Panc1 (cell line): ENCODE data around the gene TCHHL1. TPM values are rescaled to one million over a fixed set of nuclear protein-coding genes. Genes with fewer than 3 reads are reported as not detected.

Experiments used
- ATAC-seq: fragments of 200-7000 bp; cut with Tn5 transposase; 2 replicates; pipeline ENCODE4 v1.9.1; 2020; ENCODE audit warnings: mild to moderate bottlenecking, moderate library complexity
- BruUV-seq: library from RNA; stranded (reverse); fragments of 400-500 nt; replicated peaks from 2 replicates; lab custom pipeline; 2021; lab: Mats Ljungman, UMichigan
- CTCF ChIA-PET: fragments of 300-600 bp; sonication (Branson Sonifier 250); formaldehyde crosslinking; loops from one replicate; lab custom pipeline; 2022; ENCODE audit warnings: antibody characterized with exemption; lab: Charles Lee
- POLR2A ChIA-PET: fragments of 300-600 bp; sonication (Branson Sonifier 250); formaldehyde crosslinking; loops from one replicate; lab custom pipeline; 2022; ENCODE audit warnings: antibody characterized with exemption; lab: Charles Lee
- DNase-seq: peaks from one replicate; pipeline ENCODE4 v3.0.0-alpha.2; 2010; ENCODE audit warnings: low read depth, low spot score
- H3K27ac ChIP-seq: 2 replicates; pipeline ENCODE4 v1.5.1; 2011; ENCODE audit warnings: mild to moderate bottlenecking, low read length, inconsistent platforms
- H3K27me3 ChIP-seq: fragments of 200-500 bp; sonication (Bioruptor generic); 2 replicates; pipeline ENCODE4 v1.6.0; 2014; ENCODE audit warnings: low read length, inconsistent platforms; ENCODE audit not compliant: control insufficient read depth, insufficient read depth
- H3K36me3 ChIP-seq: fragments of 200-500 bp; sonication (Bioruptor generic); 2 replicates; pipeline ENCODE4 v1.5.1; 2014; ENCODE audit warnings: inconsistent platforms, mild to moderate bottlenecking, low read length, moderate library complexity; ENCODE audit not compliant: control insufficient read depth, insufficient read depth
- H3K4me1 ChIP-seq: 2 replicates; pipeline ENCODE4 v1.5.1; 2011; ENCODE audit warnings: inconsistent platforms, mild to moderate bottlenecking, low read length, moderate library complexity; ENCODE audit not compliant: control insufficient read depth, insufficient read depth
- H3K4me3 ChIP-seq, 2 experiments: 2 replicates each; pipeline ENCODE4 v1.5.1; 2011 to 2012; ENCODE audit warnings: low read depth in 2 of 2, low read length in 2 of 2, mild to moderate bottlenecking in 2 of 2, inconsistent platforms in 1 of 2, moderate library complexity in 1 of 2
- H3K9me3 ChIP-seq: fragments of 200-500 bp; sonication (Bioruptor generic); 2 replicates; pipeline ENCODE4 v1.5.1; 2014; ENCODE audit warnings: low read depth, mild to moderate bottlenecking, inconsistent platforms, low read length, moderate library complexity; ENCODE audit not compliant: control insufficient read depth, insufficient read depth
- POLR2AphosphoS5 ChIP-seq: IDR thresholded peaks from 2 replicates; pipeline ENCODE4 v1.6.1; 2012; ENCODE audit warnings: mild to moderate bottlenecking, low read depth, low read length, moderate library complexity
- SIN3A ChIP-seq: IDR thresholded peaks from 2 replicates; pipeline ENCODE4 v1.6.1; 2012; ENCODE audit warnings: low read depth, mild to moderate bottlenecking, low read length, moderate library complexity, borderline replicate concordance; ENCODE audit not compliant: insufficient read depth
- TCF7L2 ChIP-seq: IDR thresholded peaks from 2 replicates; pipeline ENCODE4 v1.6.1; 2011; ENCODE audit warnings: mild to moderate bottlenecking, low read depth, low read length, inconsistent platforms
- in situ Hi-C: cut with HindIII; loops from 2 replicates; pipeline ENCODE4 v1.10.0; 2016; ENCODE audit warnings: low sequenced_read_pairs, low pct_unique_long_range_greater_than_20kb
- intact Hi-C: fragments of 100-400 bp; cut with micrococcal nuclease; formaldehyde crosslinking; loops from one replicate; pipeline ENCODE4 v1.10.0; 2022; ENCODE audit not compliant: unreplicated experiment
- total RNA-seq: library from RNA; stranded (reverse); gene quantifications from one replicate; pipeline ENCODE4 v1.2.1, GENCODE V29; 2021; ENCODE audit not compliant: unreplicated experiment
- TF ChIP-seq, protein P1 (sequence below), 2 experiments: IDR thresholded peaks; 2 replicates each; pipeline ENCODE4 v1.6.1; 2011 to 2012; ENCODE audit warnings: low read depth in 2 of 2, control low read depth in 1 of 2, low read length in 1 of 2, mild to moderate bottlenecking in 1 of 2, moderate library complexity in 1 of 2; ENCODE audit not compliant: insufficient read depth in 1 of 2
- TF ChIP-seq, protein P2 (sequence below): fragments of 450-650 bp; IDR thresholded peaks from 2 replicates; pipeline ENCODE4 v1.5.1; 2017; ENCODE audit warnings: mild to moderate bottlenecking

TCHHL1 gene
- total RNA-seq, 1 experiment from 2014 or later, result not detected

- ATAC-seq (no peak), DNase-seq (no peak)
- no peaks in the 10 kb centered on the region for H3K36me3 ChIP-seq
- H3K4me3 ChIP-seq, result no peak overlapping the region
- peaks cover 25% of the 10 kb centered on the region for H3K27me3 ChIP-seq
- no peak overlapping the region for H3K27ac ChIP-seq
- intact Hi-C loops (loop anchor here (5.0 kb wide), 3 partner anchors 59 to 404 kb away; no protein-coding TSS in a partner anchor), in situ Hi-C loops (no loop called here)
- POLR2A ChIA-PET, result no interaction called here
- CTCF ChIA-PET, result interaction anchor here (0.9 to 1.5 kb wide), 4 partner anchors 129 to 405 kb away, joined by 3 to 14 read pairs (median 3); no protein-coding TSS in a partner anchor
- H3K9me3 ChIP-seq, result no peaks in the 10 kb centered on the region
- H3K4me1 ChIP-seq, result peaks cover 13% of the 10 kb centered on the region
- no TSS peak for BruUV-seq
- TF ChIP-seq, protein P1, sequence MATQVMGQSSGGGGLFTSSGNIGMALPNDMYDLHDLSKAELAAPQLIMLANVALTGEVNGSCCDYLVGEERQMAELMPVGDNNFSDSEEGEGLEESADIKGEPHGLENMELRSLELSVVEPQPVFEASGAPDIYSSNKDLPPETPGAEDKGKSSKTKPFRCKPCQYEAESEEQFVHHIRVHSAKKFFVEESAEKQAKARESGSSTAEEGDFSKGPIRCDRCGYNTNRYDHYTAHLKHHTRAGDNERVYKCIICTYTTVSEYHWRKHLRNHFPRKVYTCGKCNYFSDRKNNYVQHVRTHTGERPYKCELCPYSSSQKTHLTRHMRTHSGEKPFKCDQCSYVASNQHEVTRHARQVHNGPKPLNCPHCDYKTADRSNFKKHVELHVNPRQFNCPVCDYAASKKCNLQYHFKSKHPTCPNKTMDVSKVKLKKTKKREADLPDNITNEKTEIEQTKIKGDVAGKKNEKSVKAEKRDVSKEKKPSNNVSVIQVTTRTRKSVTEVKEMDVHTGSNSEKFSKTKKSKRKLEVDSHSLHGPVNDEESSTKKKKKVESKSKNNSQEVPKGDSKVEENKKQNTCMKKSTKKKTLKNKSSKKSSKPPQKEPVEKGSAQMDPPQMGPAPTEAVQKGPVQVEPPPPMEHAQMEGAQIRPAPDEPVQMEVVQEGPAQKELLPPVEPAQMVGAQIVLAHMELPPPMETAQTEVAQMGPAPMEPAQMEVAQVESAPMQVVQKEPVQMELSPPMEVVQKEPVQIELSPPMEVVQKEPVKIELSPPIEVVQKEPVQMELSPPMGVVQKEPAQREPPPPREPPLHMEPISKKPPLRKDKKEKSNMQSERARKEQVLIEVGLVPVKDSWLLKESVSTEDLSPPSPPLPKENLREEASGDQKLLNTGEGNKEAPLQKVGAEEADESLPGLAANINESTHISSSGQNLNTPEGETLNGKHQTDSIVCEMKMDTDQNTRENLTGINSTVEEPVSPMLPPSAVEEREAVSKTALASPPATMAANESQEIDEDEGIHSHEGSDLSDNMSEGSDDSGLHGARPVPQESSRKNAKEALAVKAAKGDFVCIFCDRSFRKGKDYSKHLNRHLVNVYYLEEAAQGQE (IDR thresholded peaks at IDR 0.05; ENCODE audit: insufficient read depth in 1 of 2, low read depth in 2 of 2, low read length in 1 of 2), result no peak
- TF ChIP-seq SIN3A, result no peak
- TF ChIP-seq TCF7L2, result no peak
- no peak for TF ChIP-seq POLR2AphosphoS5
- TF ChIP-seq, protein P2, sequence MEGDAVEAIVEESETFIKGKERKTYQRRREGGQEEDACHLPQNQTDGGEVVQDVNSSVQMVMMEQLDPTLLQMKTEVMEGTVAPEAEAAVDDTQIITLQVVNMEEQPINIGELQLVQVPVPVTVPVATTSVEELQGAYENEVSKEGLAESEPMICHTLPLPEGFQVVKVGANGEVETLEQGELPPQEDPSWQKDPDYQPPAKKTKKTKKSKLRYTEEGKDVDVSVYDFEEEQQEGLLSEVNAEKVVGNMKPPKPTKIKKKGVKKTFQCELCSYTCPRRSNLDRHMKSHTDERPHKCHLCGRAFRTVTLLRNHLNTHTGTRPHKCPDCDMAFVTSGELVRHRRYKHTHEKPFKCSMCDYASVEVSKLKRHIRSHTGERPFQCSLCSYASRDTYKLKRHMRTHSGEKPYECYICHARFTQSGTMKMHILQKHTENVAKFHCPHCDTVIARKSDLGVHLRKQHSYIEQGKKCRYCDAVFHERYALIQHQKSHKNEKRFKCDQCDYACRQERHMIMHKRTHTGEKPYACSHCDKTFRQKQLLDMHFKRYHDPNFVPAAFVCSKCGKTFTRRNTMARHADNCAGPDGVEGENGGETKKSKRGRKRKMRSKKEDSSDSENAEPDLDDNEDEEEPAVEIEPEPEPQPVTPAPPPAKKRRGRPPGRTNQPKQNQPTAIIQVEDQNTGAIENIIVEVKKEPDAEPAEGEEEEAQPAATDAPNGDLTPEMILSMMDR, result no peak
Measured at GRCh38 chr1:152053375-152053774, 35.5 kb downstream of the TCHHL1 start.

- Histone ChIP-seq H3K27me3 (peaks cover 18% of the 10 kb centered on the region), H3K9me3 (no peaks in the 10 kb centered on the region), H3K4me1 (peaks cover 18% of the 10 kb centered on the region), H3K4me3 (no peak overlapping the region), H3K36me3 (no peaks in the 10 kb centered on the region), H3K27ac (no peak overlapping the region)
- BruUV-seq, result no TSS peak
- TF ChIP-seq, protein P1 (IDR thresholded peaks at IDR 0.05; ENCODE audit: insufficient read depth in 1 of 2, low read depth in 2 of 2, low read length in 1 of 2), result no peak
- TF ChIP-seq TCF7L2 (no peak), POLR2AphosphoS5 (no peak), SIN3A (no peak)
- TF ChIP-seq, protein P2, result peak; percentile 91
- 0 out of 2 replicates have a peak, but pooled peaks have one; percentile 35 for ATAC-seq
- intact Hi-C loops, result loop anchor here (1.0 to 5.0 kb wide), 4 partner anchors 60 to 405 kb away; no protein-coding TSS in a partner anchor
- ChIA-PET POLR2A (no interaction called here), CTCF (interaction anchor here (0.9 to 1.5 kb wide), 5 partner anchors 18 to 406 kb away, joined by 3 to 14 read pairs (median 3); no protein-coding TSS in a partner anchor)
- in situ Hi-C loops, result no loop called here
- DNase-seq, result no peak
Measured at GRCh38 chr1:152052606-152053005, 36.3 kb downstream of the TCHHL1 start.
